ENCODE measurements around the gene ENKUR.

ENKUR gene

DNA sequence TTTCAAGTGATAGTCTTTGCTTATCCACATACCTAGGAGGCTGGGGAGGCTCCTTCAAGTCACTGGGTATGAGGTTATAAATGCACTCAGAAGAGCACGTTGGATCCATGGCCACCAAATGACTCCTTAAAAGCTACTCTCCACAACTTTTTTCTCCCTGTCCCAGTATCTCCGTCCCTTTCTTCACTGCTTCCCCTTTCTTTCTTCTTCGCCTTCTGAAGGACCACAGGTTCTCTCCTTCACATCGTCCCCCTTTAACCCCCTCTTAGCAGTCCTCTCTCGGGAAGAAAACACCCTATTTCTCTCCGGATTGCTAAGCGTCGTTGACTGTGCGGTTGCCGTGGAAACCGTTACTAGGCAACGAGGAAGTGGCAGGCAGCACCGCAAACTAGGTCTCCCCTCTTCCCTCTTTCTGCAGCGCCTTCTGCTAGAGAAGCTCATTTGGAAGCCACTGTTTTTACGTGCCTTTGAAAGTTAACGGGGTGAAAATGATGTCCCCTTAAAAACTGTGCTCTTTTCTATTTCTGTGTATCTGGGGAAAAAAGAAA, at the start of gene ENKUR:
Gene ENKUR (minus strand): TSS at position 331 of the 548 bp plus-strand sequence. CDS start 222 bp downstream, at position 109.
- H3K4me3 ChIP-seq: peak within 1 kb of the TSS; percentile 76
- no peaks in the 10 kb centered on the region for H4K20me1 ChIP-seq
- no peaks in the 10 kb centered on the region for H3K36me3 ChIP-seq
- H3K27me3 ChIP-seq: no peaks in the 10 kb centered on the region
- peaks cover 20% of the 10 kb centered on the region for H3K4me1 ChIP-seq
- peak within 1 kb of the TSS; percentile 87 for H3K9ac ChIP-seq
- TF ChIP-seq Cebpa-rat (IDR thresholded peaks at IDR 0.05): no peak
- peak within 1 kb of the TSS; percentile 88 for H3K4me2 ChIP-seq
- peak within 1 kb of the TSS; percentile 90 for H3K27ac ChIP-seq
- peaks cover 6% of the 10 kb centered on the region; the same call in 1 of the 2 replicates for H3K9me3 ChIP-seq

- Histone ChIP-seq H3K36me3 (no peaks in the 10 kb centered on the region), H3K27me3 (no peaks in the 10 kb centered on the region), H3K9me3 (no peaks in the 10 kb centered on the region; the same call in 1 of the 2 replicates), H3K4me3 (no peak overlapping the region), H3K4me1 (no peaks in the 10 kb centered on the region), H4K20me1 (no peaks in the 10 kb centered on the region), H3K27ac (no peak overlapping the region), H3K9ac (no peak overlapping the region), H3K4me2 (no peak overlapping the region)
- no peak for TF ChIP-seq Cebpa-rat (IDR thresholded peaks at IDR 0.05)
Observed at GRCh38 chr10:25064401-25064800, 48.4 kb upstream of the ENKUR start.

DNA sequence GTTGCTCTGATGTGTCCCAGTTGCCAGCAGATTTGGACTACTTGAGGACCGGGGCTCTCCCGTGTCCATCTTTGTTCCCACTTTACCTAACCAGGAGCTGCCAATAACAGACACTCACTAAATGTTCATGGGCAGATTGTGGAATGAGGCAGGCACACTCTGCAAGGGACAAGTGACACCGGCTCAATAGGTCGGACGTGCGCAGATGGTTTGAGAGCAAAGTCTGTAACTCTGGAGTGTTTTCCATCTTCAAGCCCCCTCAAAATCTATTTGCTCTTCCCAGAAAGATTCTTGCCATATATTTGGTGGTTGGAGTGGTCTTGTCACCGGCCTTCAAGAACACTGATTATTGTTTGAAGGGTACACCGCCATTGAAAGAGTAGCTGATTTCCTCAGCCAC, 47.7 kb upstream of the ENKUR start:
- no peak for TF ChIP-seq Cebpa-rat (IDR thresholded peaks at IDR 0.05)
- Histone ChIP-seq H3K27me3 (no peaks in the 10 kb centered on the region), H3K27ac (no peak overlapping the region)

GRCh38 chr10:25063157-25063556, 47.2 kb upstream of the ENKUR start:
- Histone ChIP-seq H4K20me1 (no peaks in the 10 kb centered on the region), H3K36me3 (no peaks in the 10 kb centered on the region), H3K27ac (no peak overlapping the region), H3K4me1 (no peaks in the 10 kb centered on the region), H3K9ac (no peak overlapping the region), H3K27me3 (no peaks in the 10 kb centered on the region), H3K9me3 (no peaks in the 10 kb centered on the region; the same call in 1 of the 2 replicates), H3K4me2 (no peak overlapping the region), H3K4me3 (no peak overlapping the region)
- no peak for TF ChIP-seq Cebpa-rat (IDR thresholded peaks at IDR 0.05)

More for the DNA sequence above, 47.7 kb upstream of the ENKUR start:
- no peaks in the 10 kb centered on the region for H3K36me3 ChIP-seq
- no peaks in the 10 kb centered on the region; the same call in 1 of the 2 replicates for H3K9me3 ChIP-seq
- H3K4me3 ChIP-seq: no peak overlapping the region
- H3K4me2 ChIP-seq: no peak overlapping the region
- H4K20me1 ChIP-seq: no peaks in the 10 kb centered on the region
- no peaks in the 10 kb centered on the region for H3K4me1 ChIP-seq
- no peak overlapping the region for H3K9ac ChIP-seq

GRCh38 chr10:25061711-25062449, 45.9 kb upstream of the ENKUR start:
- Histone ChIP-seq H3K4me2 (no peak overlapping the region), H3K9ac (no peak overlapping the region), H3K4me3 (no peak overlapping the region)

GRCh38 chr10:25061125-25061524, 45.2 kb upstream of the ENKUR start:
- H3K9me3 ChIP-seq: no peaks in the 10 kb centered on the region; the same call in 1 of the 2 replicates

More at GRCh38 chr10:25061711-25062449, 45.9 kb upstream of the ENKUR start:
- TF ChIP-seq Cebpa-rat (IDR thresholded peaks at IDR 0.05): no peak
- Histone ChIP-seq H4K20me1 (no peaks in the 10 kb centered on the region), H3K36me3 (no peaks in the 10 kb centered on the region), H3K9me3 (no peaks in the 10 kb centered on the region; the same call in 1 of the 2 replicates), H3K27me3 (no peaks in the 10 kb centered on the region), H3K4me1 (no peaks in the 10 kb centered on the region), H3K27ac (no peak overlapping the region)

DNA sequence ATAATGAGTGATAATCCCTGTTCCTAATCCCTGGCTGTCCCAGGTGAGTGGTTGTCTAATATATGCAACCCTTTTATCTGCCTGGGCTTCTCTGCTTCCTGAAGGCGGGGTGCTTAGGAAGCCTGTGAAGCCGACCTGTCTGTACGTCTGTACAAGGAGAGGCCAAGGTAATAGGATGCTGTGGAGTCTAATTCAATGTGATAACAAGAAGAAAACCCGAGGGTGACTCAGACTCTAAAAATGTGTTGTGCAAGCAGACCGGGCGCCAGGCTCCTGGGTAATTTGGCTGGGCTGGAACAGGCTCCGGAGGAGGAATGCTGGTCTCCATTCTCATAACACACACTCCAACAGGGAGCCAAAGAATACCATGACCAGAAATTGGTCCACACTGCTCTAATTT, 44.0 kb upstream of the ENKUR start:
- H3K27ac ChIP-seq: no peak overlapping the region
- no peaks in the 10 kb centered on the region for H4K20me1 ChIP-seq
- no peak for TF ChIP-seq Cebpa-rat (IDR thresholded peaks at IDR 0.05)
- no peak overlapping the region for H3K4me2 ChIP-seq
- no peak overlapping the region for H3K9ac ChIP-seq
- H3K36me3 ChIP-seq: no peaks in the 10 kb centered on the region
- no peaks in the 10 kb centered on the region; the same call in 1 of the 2 replicates for H3K9me3 ChIP-seq
- no peak overlapping the region for H3K4me3 ChIP-seq
- no peaks in the 10 kb centered on the region for H3K4me1 ChIP-seq
- no peaks in the 10 kb centered on the region for H3K27me3 ChIP-seq

More at GRCh38 chr10:25061125-25061524, 45.2 kb upstream of the ENKUR start:
- no peak overlapping the region for H3K9ac ChIP-seq
- H3K4me1 ChIP-seq: no peaks in the 10 kb centered on the region
- no peak overlapping the region for H3K4me3 ChIP-seq
- H3K4me2 ChIP-seq: no peak overlapping the region
- no peaks in the 10 kb centered on the region for H3K27me3 ChIP-seq
- no peak overlapping the region for H3K27ac ChIP-seq
- no peaks in the 10 kb centered on the region for H4K20me1 ChIP-seq
- no peaks in the 10 kb centered on the region for H3K36me3 ChIP-seq
- TF ChIP-seq Cebpa-rat (IDR thresholded peaks at IDR 0.05): no peak

DNA sequence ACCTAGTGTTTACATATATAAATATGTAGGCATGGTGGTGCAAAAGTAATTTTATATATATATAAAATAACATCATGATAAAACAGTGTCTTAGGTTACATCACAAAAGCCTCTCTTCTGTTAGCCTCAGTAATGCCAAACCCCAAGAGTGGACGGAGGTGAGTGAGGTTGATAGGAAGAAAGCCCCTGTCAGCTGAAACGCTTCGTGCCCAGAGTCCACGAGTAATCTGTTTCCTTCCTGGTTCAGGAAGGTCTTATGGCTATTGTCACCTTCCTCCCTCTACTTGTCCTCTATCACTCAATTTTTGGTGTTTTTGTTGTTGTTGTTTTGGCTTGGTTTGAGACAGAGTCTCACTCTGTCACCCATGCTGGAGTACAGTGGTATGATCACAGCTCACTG, 41.9 kb upstream of the ENKUR start:
- H3K9me3 ChIP-seq: no peaks in the 10 kb centered on the region
- H3K4me1 ChIP-seq: no peaks in the 10 kb centered on the region

DNA sequence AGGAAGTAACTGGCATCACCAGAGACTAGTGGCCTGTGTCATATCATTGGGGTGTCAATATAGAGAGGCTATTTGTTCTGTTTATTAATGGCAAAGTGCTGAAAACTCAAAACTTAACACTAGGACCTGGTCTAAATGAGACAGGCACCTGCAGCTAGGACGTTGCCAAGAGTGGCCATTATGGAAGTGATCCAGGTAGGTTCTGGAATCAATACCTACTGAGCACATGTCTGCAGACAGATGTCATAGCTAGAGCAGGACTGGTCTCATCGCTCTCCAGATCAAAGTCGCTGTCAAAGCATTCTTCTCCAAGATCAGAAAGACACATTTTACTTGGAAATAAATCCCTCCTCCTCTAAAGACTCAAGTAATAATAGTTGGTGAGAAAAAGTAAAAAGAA, 40.8 kb upstream of the ENKUR start:
- H4K20me1 ChIP-seq: no peaks in the 10 kb centered on the region
- no peaks in the 10 kb centered on the region for H3K9me3 ChIP-seq
- no peak overlapping the region for H3K27ac ChIP-seq
- no peaks in the 10 kb centered on the region for H3K4me1 ChIP-seq
- H3K4me2 ChIP-seq: no peak overlapping the region
- no peaks in the 10 kb centered on the region for H3K27me3 ChIP-seq
- no peak for TF ChIP-seq Cebpa-rat (IDR thresholded peaks at IDR 0.05)
- H3K4me3 ChIP-seq: no peak overlapping the region
- H3K36me3 ChIP-seq: no peaks in the 10 kb centered on the region
- no peak overlapping the region for H3K9ac ChIP-seq

More for the DNA sequence above, 41.9 kb upstream of the ENKUR start:
- no peaks in the 10 kb centered on the region for H4K20me1 ChIP-seq
- H3K27ac ChIP-seq: no peak overlapping the region
- no peaks in the 10 kb centered on the region for H3K36me3 ChIP-seq
- no peak for TF ChIP-seq Cebpa-rat (IDR thresholded peaks at IDR 0.05)
- H3K4me3 ChIP-seq: no peak overlapping the region
- no peaks in the 10 kb centered on the region for H3K27me3 ChIP-seq
- H3K9ac ChIP-seq: no peak overlapping the region
- no peak overlapping the region for H3K4me2 ChIP-seq

DNA sequence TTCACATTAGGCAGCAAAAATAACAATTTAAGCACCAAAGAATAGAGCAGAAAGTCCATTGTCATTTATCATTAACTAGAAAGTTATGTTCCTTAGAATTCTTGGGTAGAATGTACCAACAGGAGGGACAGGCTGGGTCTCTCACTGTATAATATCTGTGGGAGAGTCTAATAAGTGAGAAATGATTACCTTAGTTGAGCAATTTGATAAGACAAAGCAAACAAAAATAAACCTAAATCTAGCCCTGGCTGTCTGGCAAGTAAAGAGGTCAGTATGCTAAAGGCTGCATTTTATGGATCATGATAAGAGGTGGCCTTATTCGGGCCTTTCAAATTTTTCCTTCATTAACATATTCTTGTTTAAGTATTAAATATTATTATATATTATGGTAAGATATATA, 36.1 kb upstream of the ENKUR start:
- Histone ChIP-seq H4K20me1 (no peaks in the 10 kb centered on the region), H3K27ac (no peak overlapping the region), H3K9ac (no peak overlapping the region), H3K4me2 (no peak overlapping the region), H3K9me3 (no peaks in the 10 kb centered on the region), H3K4me1 (peaks cover 12% of the 10 kb centered on the region), H3K4me3 (no peak overlapping the region), H3K36me3 (no peaks in the 10 kb centered on the region), H3K27me3 (no peaks in the 10 kb centered on the region)
- TF ChIP-seq Cebpa-rat (IDR thresholded peaks at IDR 0.05): no peak

Data from BLaER1 (cell line).